CD8-positive, alpha-beta memory T cell (primary cell): ENCODE measurements around the gene HMGCR. TPM values are rescaled to one million over a fixed set of nuclear protein-coding genes. Genes with fewer than 3 reads are reported as not detected.
"Not testable (repeated sequence)": the region's sequence is repeated elsewhere in the genome, so short reads cannot be mapped to it uniquely, and the experiment has no call there.

Experiments used
- CTCF ChIA-PET: fragments of 350-600 bp; sonication (Branson Sonifier 250); formaldehyde crosslinking; loops from one replicate; lab custom pipeline; 2021; ENCODE audit warnings: antibody characterized with exemption; lab: Charles Lee
- POLR2A ChIA-PET: fragments of 350-600 bp; sonication (Branson Sonifier 250); formaldehyde crosslinking; loops from one replicate; lab custom pipeline; 2021; ENCODE audit warnings: antibody characterized with exemption; lab: Charles Lee
- DNase-seq, 5 donors: peaks; one replicate each; pipeline versions ENCODE4 v3.0.0 to v3.0.0-alpha.2; 2020 to 2022; ENCODE audit warnings: mixed read lengths in 1 of 5
- H3K27ac ChIP-seq: one replicate; pipeline ENCODE4 v1.7.0; 2013; ENCODE audit warnings: low read depth, mild to moderate bottlenecking, low read length, moderate library complexity
- H3K27me3 ChIP-seq: 2 replicates; pipeline ENCODE4 v1.7.0; 2013; ENCODE audit warnings: low read length, mild to moderate bottlenecking; ENCODE audit not compliant: insufficient read depth, poor library complexity, severe bottlenecking
- H3K36me3 ChIP-seq: 2 replicates; pipeline ENCODE4 v1.7.0; 2013; ENCODE audit warnings: mild to moderate bottlenecking, low read length, moderate library complexity; ENCODE audit not compliant: insufficient read depth
- H3K4me1 ChIP-seq: 2 replicates; pipeline ENCODE4 v1.7.0; 2013; ENCODE audit warnings: mild to moderate bottlenecking, low read length, moderate library complexity; ENCODE audit not compliant: insufficient read depth
- H3K4me3 ChIP-seq: 2 replicates; pipeline ENCODE4 v1.7.0; 2013; ENCODE audit warnings: mild to moderate bottlenecking, low read length
- H3K9me3 ChIP-seq: 2 replicates; pipeline ENCODE4 v1.7.0; 2013; ENCODE audit warnings: mild to moderate bottlenecking, low read length
- H3K27ac Mint-ChIP-seq, 8 donors: one replicate each; pipeline ENCODE4 v1.8.0; 2020 to 2021; ENCODE audit warnings: mixed read lengths in 8 of 8, mild to moderate bottlenecking in 6 of 8, inconsistent platforms in 3 of 8, moderate library complexity in 3 of 8
- H3K27me3 Mint-ChIP-seq, 2 donors: one replicate each; pipeline ENCODE4 v1.8.0; 2020 to 2021; ENCODE audit warnings: mixed read lengths in 2 of 2, mild to moderate bottlenecking in 1 of 2, moderate library complexity in 1 of 2
- H3K36me3 Mint-ChIP-seq, 3 donors: one replicate each; pipeline ENCODE4 v1.8.0; 2020 to 2021; ENCODE audit warnings: mixed read lengths in 3 of 3, inconsistent platforms in 1 of 3, mild to moderate bottlenecking in 1 of 3
- H3K4me1 Mint-ChIP-seq, 3 donors: one replicate each; pipeline ENCODE4 v1.8.0; 2020 to 2021; ENCODE audit warnings: mixed read lengths in 3 of 3, inconsistent platforms in 1 of 3, mild to moderate bottlenecking in 1 of 3
- H3K4me3 Mint-ChIP-seq, 7 donors: one replicate each; pipeline ENCODE4 v1.8.0; 2020 to 2021; ENCODE audit warnings: mixed read lengths in 7 of 7, mild to moderate bottlenecking in 6 of 7, moderate library complexity in 4 of 7, inconsistent platforms in 2 of 7
- H3K9me3 Mint-ChIP-seq, 5 donors: one replicate each; pipeline ENCODE4 v1.8.0; 2020 to 2022; ENCODE audit warnings: mixed read lengths in 5 of 5, mild to moderate bottlenecking in 3 of 5, moderate library complexity in 2 of 5, inconsistent platforms in 1 of 5
- polyA plus RNA-seq: library from polyadenylated mRNA; unstranded; fragments of 300-500 nt; fragmentation: Illumina TruSeq; gene quantifications from one replicate; pipeline ENCODE4 v1.2.3, GENCODE V29; 2021
- total RNA-seq, 2 experiments: library from RNA; stranded (reverse); gene quantifications; one replicate each; pipeline ENCODE4 v1.2.3, GENCODE V29; 2021

Gene HMGCR
- total and polyA plus RNA-seq, 3 experiments from 2014 or later: 10.9 to 47.7 (median 45.9) TPM

- H3K36me3 Mint-ChIP-seq, H3K27me3 Mint-ChIP-seq, H3K9me3 ChIP-seq, H3K27ac ChIP-seq, DNase-seq, H3K9me3 Mint-ChIP-seq, H3K27me3 ChIP-seq, H3K36me3 ChIP-seq, H3K4me3 ChIP-seq, POLR2A ChIA-PET, CTCF ChIA-PET: not testable (repeated sequence)
- peak overlapping the region in 1 of 8 donors; percentile 38 for H3K27ac Mint-ChIP-seq
- H3K4me3 Mint-ChIP-seq: peak overlapping the region in 1 of 7 donors; percentile 7
- peaks cover 15 to 18% (median 16%) of the 10 kb centered on the region in 3 donors for H3K4me1 Mint-ChIP-seq
- peaks cover 19% of the 10 kb centered on the region for H3K4me1 ChIP-seq
These were observed 2.6 kb upstream of the HMGCR start for GRCh38 chr5:75334413-75334812.

- ChIA-PET CTCF (no interaction called here), POLR2A (no interaction called here)
- H3K36me3 Mint-ChIP-seq: peaks cover 0 to 3% (median 0%) of the 10 kb centered on the region in 3 donors
- H3K4me3 ChIP-seq: no peak overlapping the region
- H3K4me1 Mint-ChIP-seq: peaks cover 19 to 29% (median 25%) of the 10 kb centered on the region in 3 donors
- peaks cover 19% of the 10 kb centered on the region for H3K4me1 ChIP-seq
- DNase-seq: no peak
- H3K9me3 Mint-ChIP-seq: no peaks in the 10 kb centered on the region
- no peaks in the 10 kb centered on the region for H3K27me3 Mint-ChIP-seq
- H3K27ac ChIP-seq: no peak overlapping the region
- no peaks in the 10 kb centered on the region for H3K36me3 ChIP-seq
- H3K4me3 Mint-ChIP-seq: peak overlapping the region in 1 of 7 donors; percentile 22
- H3K9me3 ChIP-seq: no peaks in the 10 kb centered on the region
- no peaks in the 10 kb centered on the region for H3K27me3 ChIP-seq
- H3K27ac Mint-ChIP-seq: no peak overlapping the region
These were observed 1.5 kb upstream of the HMGCR start for GRCh38 chr5:75335486-75335885.

- ChIA-PET CTCF (interaction anchor here (1.1 to 1.9 kb wide), 5 partner anchors 12 to 570 kb away, joined by 4 to 16 read pairs (median 4); partner anchors contain the start of genes ANKRD31 and GFM2), POLR2A (interaction anchor here (1.2 to 1.6 kb wide), 4 partner anchors 99 to 569 kb away, joined by 4 to 10 read pairs (median 7); partner anchors contain the start of genes ANKRD31, CERT1, FAM169A and GFM2)
- Histone ChIP-seq H3K27me3 (no peaks in the 10 kb centered on the region), H3K4me1 (peaks cover 19% of the 10 kb centered on the region), H3K9me3 (no peaks in the 10 kb centered on the region), H3K27ac (peak overlapping the region; percentile 90), H3K4me3 (peak overlapping the region; percentile 91), H3K36me3 (no peaks in the 10 kb centered on the region)
- Mint-ChIP-seq H3K27me3 (no peaks in the 10 kb centered on the region), H3K4me1 (peaks cover 22 to 35% (median 31%) of the 10 kb centered on the region in 3 donors), H3K4me3 (no peak overlapping the region), H3K36me3 (peaks cover 0 to 3% (median 0%) of the 10 kb centered on the region in 3 donors), H3K27ac (no peak overlapping the region), H3K9me3 (no peaks in the 10 kb centered on the region)
- peak in 1 of 5 donors; percentile 37 for DNase-seq
These were observed 937 bp upstream of the HMGCR start for GRCh38 chr5:75335952-75336614.

GRCh38 chr5:75337366-75338021, 474 bp downstream of the HMGCR start:
- H3K4me1 Mint-ChIP-seq: peaks cover 32 to 48% (median 42%) of the 10 kb centered on the region in 3 donors

GRCh38 chr5:75338408-75338807, 1.4 kb downstream of the HMGCR start:
- H3K27me3 Mint-ChIP-seq: no peaks in the 10 kb centered on the region
- peak overlapping the region; percentile 91 for H3K4me3 ChIP-seq
- H3K27ac Mint-ChIP-seq: peak overlapping the region in 3 of 8 donors; percentile 25 to 96 (median 28)
- peak overlapping the region; percentile 90 for H3K27ac ChIP-seq
- peaks cover 19% of the 10 kb centered on the region for H3K4me1 ChIP-seq
- no peaks in the 10 kb centered on the region for H3K9me3 Mint-ChIP-seq
- no peaks in the 10 kb centered on the region for H3K27me3 ChIP-seq
- no peak overlapping the region for H3K4me3 Mint-ChIP-seq
- DNase-seq: no peak
- ChIA-PET POLR2A (no interaction called here), CTCF (no interaction called here)
- H3K9me3 ChIP-seq: no peaks in the 10 kb centered on the region
- peaks cover 34 to 50% (median 42%) of the 10 kb centered on the region in 3 donors for H3K4me1 Mint-ChIP-seq
- H3K36me3 Mint-ChIP-seq: peaks cover 0 to 10% (median 0%) of the 10 kb centered on the region in 3 donors
- no peaks in the 10 kb centered on the region for H3K36me3 ChIP-seq

More at GRCh38 chr5:75337366-75338021, 474 bp downstream of the HMGCR start:
- Mint-ChIP-seq H3K36me3 (peaks cover 0 to 7% (median 0%) of the 10 kb centered on the region in 3 donors), H3K27ac (peak overlapping the region in 1 of 8 donors; percentile 96), H3K4me3 (no peak overlapping the region), H3K9me3 (no peaks in the 10 kb centered on the region), H3K27me3 (no peaks in the 10 kb centered on the region)
- Histone ChIP-seq H3K27ac (peak overlapping the region; percentile 90), H3K27me3 (no peaks in the 10 kb centered on the region), H3K36me3 (no peaks in the 10 kb centered on the region), H3K4me1 (peaks cover 19% of the 10 kb centered on the region), H3K9me3 (no peaks in the 10 kb centered on the region), H3K4me3 (peak overlapping the region; percentile 91)
- DNase-seq: peak in 4 of 5 donors; percentile 17 to 61 (median 23)
- ChIA-PET CTCF (interaction anchor here (0.6 to 1.9 kb wide), 7 partner anchors 13 to 571 kb away, joined by 3 to 16 read pairs (median 4); partner anchors contain the start of genes ANKRD31 and GFM2), POLR2A (interaction anchor here (0.6 to 1.6 kb wide), 6 partner anchors 24 to 570 kb away, joined by 3 to 10 read pairs (median 5); partner anchors contain the start of genes ANKRD31, CERT1, FAM169A and GFM2)

- CTCF ChIA-PET: interaction anchor here (1.1 to 1.3 kb wide), 2 partner anchors 406 to 574 kb away, joined by 3 to 4 read pairs; partner anchors contain the start of genes GFM2 and NSA2
These were observed 3.9 kb downstream of the HMGCR start for GRCh38 chr5:75340714-75341478.

GRCh38 chr5:75341934-75342333, 4.9 kb downstream of the HMGCR start:
- Histone ChIP-seq H3K27ac (no peak overlapping the region), H3K4me1 (peaks cover 15% of the 10 kb centered on the region), H3K36me3 (peaks cover 6% of the 10 kb centered on the region), H3K4me3 (no peak overlapping the region), H3K9me3 (no peaks in the 10 kb centered on the region), H3K27me3 (no peaks in the 10 kb centered on the region)
- no peak for DNase-seq
- Mint-ChIP-seq H3K4me1 (peaks cover 34 to 50% (median 45%) of the 10 kb centered on the region in 3 donors), H3K4me3 (no peak overlapping the region), H3K27me3 (no peaks in the 10 kb centered on the region), H3K9me3 (no peaks in the 10 kb centered on the region), H3K27ac (peak overlapping the region in 2 of 8 donors; percentile 6 to 55), H3K36me3 (peaks cover 0 to 34% (median 5%) of the 10 kb centered on the region in 3 donors)
- POLR2A ChIA-PET: no interaction called here
- CTCF ChIA-PET: no interaction called here

More at GRCh38 chr5:75340714-75341478, 3.9 kb downstream of the HMGCR start:
- Mint-ChIP-seq H3K9me3 (no peaks in the 10 kb centered on the region), H3K4me1 (peaks cover 34 to 50% (median 45%) of the 10 kb centered on the region in 3 donors), H3K36me3 (peaks cover 0 to 27% (median 3%) of the 10 kb centered on the region in 3 donors), H3K27me3 (no peaks in the 10 kb centered on the region), H3K27ac (peak overlapping the region in 2 of 8 donors; percentile 15 to 48), H3K4me3 (peak overlapping the region in 1 of 7 donors; percentile 73)
- no peak overlapping the region for H3K27ac ChIP-seq
- H3K4me3 ChIP-seq: no peak overlapping the region
- DNase-seq: no peak
- peaks cover 19% of the 10 kb centered on the region for H3K4me1 ChIP-seq
- no peaks in the 10 kb centered on the region for H3K9me3 ChIP-seq
- POLR2A ChIA-PET: interaction anchor here (0.7 kb wide), 1 partner anchor 25 kb away, joined by 3 read pairs; no protein-coding TSS in a partner anchor
- no peaks in the 10 kb centered on the region for H3K27me3 ChIP-seq
- peaks cover 2% of the 10 kb centered on the region for H3K36me3 ChIP-seq
